Measurements from ENCODE around the gene ARPC5L. TPM values are rescaled to one million over a fixed set of nuclear protein-coding genes. Genes with fewer than 3 reads are reported as not detected.

Gene ARPC5L
- total and polyA plus RNA-seq, 2 of the 13 experiments (the other 11 are each of a cell fraction or from before 2014, with no cell fraction given): 29.9 to 33.8 TPM

DNA sequence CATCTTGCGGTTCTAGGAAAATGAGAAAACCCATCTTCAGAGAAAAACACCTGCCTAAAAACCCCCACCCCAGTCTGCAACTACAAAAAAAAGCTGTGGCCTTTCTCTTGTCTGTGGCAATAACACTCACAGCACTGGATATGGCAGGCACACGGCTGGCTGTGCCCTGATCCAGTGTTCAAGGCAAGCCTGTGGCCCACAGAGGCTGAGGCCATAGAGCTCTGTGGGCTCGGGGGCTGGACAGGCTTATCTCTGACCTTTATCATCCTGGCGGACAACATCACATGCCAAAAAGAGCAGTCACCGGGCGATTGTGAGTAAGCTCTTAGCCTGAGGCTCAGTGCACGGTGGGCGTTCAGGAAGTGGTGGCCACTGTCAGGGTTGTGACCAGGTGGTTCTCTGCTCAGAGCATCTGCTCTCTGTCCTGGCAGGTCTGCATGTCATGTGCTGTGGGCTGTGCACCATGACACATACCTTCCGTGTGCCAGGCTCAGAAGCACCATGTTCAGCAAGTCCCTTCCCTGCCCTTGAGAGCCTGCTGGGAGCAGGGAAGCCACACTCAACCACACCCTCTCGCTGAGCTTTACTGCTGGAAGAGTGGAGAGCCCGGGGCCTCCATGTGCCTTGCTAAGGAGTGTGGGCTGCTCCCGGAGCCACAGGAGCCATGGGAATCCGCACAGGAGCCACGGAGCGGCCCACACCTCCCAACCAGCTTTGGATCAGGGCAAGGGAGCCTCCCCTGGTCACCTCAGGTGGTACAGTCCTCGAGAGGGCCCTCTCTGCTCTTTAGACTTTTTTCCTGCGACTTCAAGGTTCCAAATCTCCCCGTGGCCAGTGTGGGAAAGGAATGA lies 43.3 kb upstream of the ARPC5L start (continued):
- TF ChIP-seq, protein P1, sequence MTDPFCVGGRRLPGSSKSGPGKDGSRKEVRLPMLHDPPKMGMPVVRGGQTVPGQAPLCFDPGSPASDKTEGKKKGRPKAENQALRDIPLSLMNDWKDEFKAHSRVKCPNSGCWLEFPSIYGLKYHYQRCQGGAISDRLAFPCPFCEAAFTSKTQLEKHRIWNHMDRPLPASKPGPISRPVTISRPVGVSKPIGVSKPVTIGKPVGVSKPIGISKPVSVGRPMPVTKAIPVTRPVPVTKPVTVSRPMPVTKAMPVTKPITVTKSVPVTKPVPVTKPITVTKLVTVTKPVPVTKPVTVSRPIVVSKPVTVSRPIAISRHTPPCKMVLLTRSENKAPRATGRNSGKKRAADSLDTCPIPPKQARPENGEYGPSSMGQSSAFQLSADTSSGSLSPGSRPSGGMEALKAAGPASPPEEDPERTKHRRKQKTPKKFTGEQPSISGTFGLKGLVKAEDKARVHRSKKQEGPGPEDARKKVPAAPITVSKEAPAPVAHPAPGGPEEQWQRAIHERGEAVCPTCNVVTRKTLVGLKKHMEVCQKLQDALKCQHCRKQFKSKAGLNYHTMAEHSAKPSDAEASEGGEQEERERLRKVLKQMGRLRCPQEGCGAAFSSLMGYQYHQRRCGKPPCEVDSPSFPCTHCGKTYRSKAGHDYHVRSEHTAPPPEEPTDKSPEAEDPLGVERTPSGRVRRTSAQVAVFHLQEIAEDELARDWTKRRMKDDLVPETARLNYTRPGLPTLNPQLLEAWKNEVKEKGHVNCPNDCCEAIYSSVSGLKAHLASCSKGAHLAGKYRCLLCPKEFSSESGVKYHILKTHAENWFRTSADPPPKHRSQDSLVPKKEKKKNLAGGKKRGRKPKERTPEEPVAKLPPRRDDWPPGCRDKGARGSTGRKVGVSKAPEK (CRISPR knock-in tag; IDR thresholded peaks at IDR 0.05; ENCODE audit: borderline replicate concordance): 0 out of 2 replicates have a peak, but pooled peaks have one; percentile 33
- TF ChIP-seq KDM4B (CRISPR knock-in tag; IDR thresholded peaks at IDR 0.05) (0 out of 2 replicates have a peak, but pooled peaks have one; percentile 27), MTA1 (CRISPR knock-in tag; IDR thresholded peaks at IDR 0.05; ENCODE audit: borderline replicate concordance) (peak; percentile 63; the same call in 1 of the 2 replicates), IRF9 (CRISPR knock-in tag; IDR thresholded peaks at IDR 0.05; ENCODE audit: borderline replicate concordance) (peak; percentile 49; the same call in 1 of the 2 replicates), THAP7 (CRISPR knock-in tag; IDR thresholded peaks at IDR 0.05) (0 out of 2 replicates have a peak, but pooled peaks have one; percentile 20), SP1 (IDR thresholded peaks at IDR 0.05) (no peak), SP1 (CRISPR knock-in tag; IDR thresholded peaks at IDR 0.05) (0 out of 2 replicates have a peak, but pooled peaks have one; percentile 16), ZNF83 (CRISPR knock-in tag; IDR thresholded peaks at IDR 0.05; ENCODE audit: borderline replicate concordance) (no peak), ZNF335 (CRISPR knock-in tag; IDR thresholded peaks at IDR 0.05) (no peak), HMG20A (CRISPR knock-in tag; IDR thresholded peaks at IDR 0.05; ENCODE audit: borderline replicate concordance) (peak; percentile 20; the same call in 1 of the 2 replicates), CBFB (CRISPR knock-in tag; IDR thresholded peaks at IDR 0.05) (0 out of 2 replicates have a peak, but pooled peaks have one; percentile 19), ZNF274 (CRISPR knock-in tag; IDR thresholded peaks at IDR 0.05) (0 out of 2 replicates have a peak, but pooled peaks have one; percentile 33), HDAC6 (IDR thresholded peaks at IDR 0.05; ENCODE audit: low read depth, low read length) (no peak), FOXM1 (CRISPR knock-in tag; IDR thresholded peaks at IDR 0.05) (no peak), GABPB1 (CRISPR knock-in tag; IDR thresholded peaks at IDR 0.05) (no peak; the same call in 1 of the 2 replicates), ZNF121 (CRISPR knock-in tag; IDR thresholded peaks at IDR 0.05) (peak; percentile 12; the same call in 1 of the 2 replicates), ZNF703 (CRISPR knock-in tag; IDR thresholded peaks at IDR 0.05; ENCODE audit: borderline replicate concordance) (no peak), ISL2 (CRISPR knock-in tag; IDR thresholded peaks at IDR 0.05) (0 out of 2 replicates have a peak, but pooled peaks have one; percentile 57), ZNF501 (CRISPR knock-in tag; IDR thresholded peaks at IDR 0.05) (0 out of 2 replicates have a peak, but pooled peaks have one; percentile 22), SRSF1 (optimal IDR thresholded peaks at IDR 0.05; ENCODE audit: low read depth, low read length) (peak; percentile 37), KDM2A (CRISPR knock-in tag; IDR thresholded peaks at IDR 0.05; ENCODE audit: borderline replicate concordance, low read depth) (peak; percentile 64), TBX2 (CRISPR knock-in tag; IDR thresholded peaks at IDR 0.05; ENCODE audit: borderline replicate concordance) (peak; percentile 54; the same call in 1 of the 2 replicates)
- TF ChIP-seq, protein P2, sequence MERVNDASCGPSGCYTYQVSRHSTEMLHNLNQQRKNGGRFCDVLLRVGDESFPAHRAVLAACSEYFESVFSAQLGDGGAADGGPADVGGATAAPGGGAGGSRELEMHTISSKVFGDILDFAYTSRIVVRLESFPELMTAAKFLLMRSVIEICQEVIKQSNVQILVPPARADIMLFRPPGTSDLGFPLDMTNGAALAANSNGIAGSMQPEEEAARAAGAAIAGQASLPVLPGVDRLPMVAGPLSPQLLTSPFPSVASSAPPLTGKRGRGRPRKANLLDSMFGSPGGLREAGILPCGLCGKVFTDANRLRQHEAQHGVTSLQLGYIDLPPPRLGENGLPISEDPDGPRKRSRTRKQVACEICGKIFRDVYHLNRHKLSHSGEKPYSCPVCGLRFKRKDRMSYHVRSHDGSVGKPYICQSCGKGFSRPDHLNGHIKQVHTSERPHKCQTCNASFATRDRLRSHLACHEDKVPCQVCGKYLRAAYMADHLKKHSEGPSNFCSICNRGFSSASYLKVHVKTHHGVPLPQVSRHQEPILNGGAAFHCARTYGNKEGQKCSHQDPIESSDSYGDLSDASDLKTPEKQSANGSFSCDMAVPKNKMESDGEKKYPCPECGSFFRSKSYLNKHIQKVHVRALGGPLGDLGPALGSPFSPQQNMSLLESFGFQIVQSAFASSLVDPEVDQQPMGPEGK (CRISPR knock-in tag; IDR thresholded peaks at IDR 0.05): peak; percentile 65
